Ovary (tissue), 3 donors: ENCODE data around the gene TUBA1A.

Source experiments
- POLR2A ChIP-seq: fragments of 450-650 bp; IDR thresholded peaks from one replicate; pipeline ENCODE4 v1.6.1; 2017; ENCODE audit warnings: antibody characterized with exemption, mild to moderate bottlenecking, moderate library complexity
- TF ChIP-seq, protein P1 (sequence below), 3 donors: fragments of 450-650 bp in 2 of 3; fragments of 200-600 bp in 1 of 3; IDR thresholded peaks; one replicate each; pipeline versions ENCODE4 v1.5.1 to v1.8.0; 2016 to 2022; ENCODE audit warnings: antibody characterized with exemption in 3 of 3, mild to moderate bottlenecking in 1 of 3
- donor health status: DM: no; HTN: no; CAD: no.

DNA sequence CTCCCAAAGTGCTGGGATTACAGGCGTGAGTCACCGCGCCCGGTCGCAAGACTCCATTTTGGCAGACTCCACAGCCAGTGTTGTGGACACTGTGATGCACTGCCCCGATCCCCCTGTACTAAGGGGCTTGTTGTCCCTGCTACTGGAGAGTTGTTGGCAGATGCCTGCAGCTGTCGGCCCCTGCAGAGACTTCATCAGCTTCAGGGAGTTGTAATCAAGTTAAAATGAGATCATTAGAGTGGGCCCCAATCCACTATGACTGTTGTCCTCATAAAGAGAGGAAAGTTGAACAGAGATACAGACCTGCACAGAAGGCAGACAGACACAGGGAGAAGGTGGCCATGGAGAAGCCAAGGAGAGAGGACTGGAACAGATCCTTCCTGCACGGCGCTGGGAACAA lies 23.7 kb upstream of the TUBA1A start:
- TF ChIP-seq POLR2A, result no peak
- TF ChIP-seq, protein P1, sequence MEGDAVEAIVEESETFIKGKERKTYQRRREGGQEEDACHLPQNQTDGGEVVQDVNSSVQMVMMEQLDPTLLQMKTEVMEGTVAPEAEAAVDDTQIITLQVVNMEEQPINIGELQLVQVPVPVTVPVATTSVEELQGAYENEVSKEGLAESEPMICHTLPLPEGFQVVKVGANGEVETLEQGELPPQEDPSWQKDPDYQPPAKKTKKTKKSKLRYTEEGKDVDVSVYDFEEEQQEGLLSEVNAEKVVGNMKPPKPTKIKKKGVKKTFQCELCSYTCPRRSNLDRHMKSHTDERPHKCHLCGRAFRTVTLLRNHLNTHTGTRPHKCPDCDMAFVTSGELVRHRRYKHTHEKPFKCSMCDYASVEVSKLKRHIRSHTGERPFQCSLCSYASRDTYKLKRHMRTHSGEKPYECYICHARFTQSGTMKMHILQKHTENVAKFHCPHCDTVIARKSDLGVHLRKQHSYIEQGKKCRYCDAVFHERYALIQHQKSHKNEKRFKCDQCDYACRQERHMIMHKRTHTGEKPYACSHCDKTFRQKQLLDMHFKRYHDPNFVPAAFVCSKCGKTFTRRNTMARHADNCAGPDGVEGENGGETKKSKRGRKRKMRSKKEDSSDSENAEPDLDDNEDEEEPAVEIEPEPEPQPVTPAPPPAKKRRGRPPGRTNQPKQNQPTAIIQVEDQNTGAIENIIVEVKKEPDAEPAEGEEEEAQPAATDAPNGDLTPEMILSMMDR (IDR thresholded peaks at IDR 0.05), result no peak
